IMR-90 (cell line): ENCODE measurements around the gene NECTIN4. TPM values are rescaled to one million over a fixed set of nuclear protein-coding genes. Genes with fewer than 3 reads are reported as not detected.

ENCODE experiments used
- ATAC-seq: fragments of 200-7000 bp; cut with Tn5 transposase; 2 replicates; pipeline ENCODE4 v1.9.1; 2020; ENCODE audit warnings: low read depth, mild to moderate bottlenecking, moderate library complexity
- BruUV-seq: library from RNA; stranded (reverse); fragments of 400-500 nt; replicated peaks from 2 replicates; lab custom pipeline; 2021; lab: Mats Ljungman, UMichigan
- CTCF ChIA-PET: fragments of 300-600 bp; formaldehyde crosslinking; extraction: SDS; loops from one replicate; lab custom pipeline; 2021; ENCODE audit warnings: antibody characterized with exemption; lab: Yijun Ruan, JAX
- POLR2A ChIA-PET: fragments of 300-600 bp; sonication (Branson Sonifier 250); formaldehyde crosslinking; loops from one replicate; lab custom pipeline; 2022; ENCODE audit warnings: antibody characterized with exemption; ENCODE audit not compliant: unreplicated experiment; lab: Charles Lee
- DNase-seq: peaks from one replicate; pipeline ENCODE4 v3.0.0; 2013
- H2AFZ ChIP-seq: replicated peaks from 2 replicates; pipeline ENCODE3; 2013; ENCODE audit warnings: low read length, mild to moderate bottlenecking; ENCODE audit not compliant: poor library complexity
- H2AK5ac ChIP-seq: 2 replicates; pipeline ENCODE4 v1.6.1; 2013; ENCODE audit warnings: low read depth, low read length, inconsistent platforms
- H2AK9ac ChIP-seq: replicated peaks from 2 replicates; pipeline ENCODE3; 2013; ENCODE audit warnings: mild to moderate bottlenecking, low read depth, low read length, moderate library complexity; ENCODE audit not compliant: poor library complexity
- H2BK120ac ChIP-seq: 2 replicates; pipeline ENCODE4 v1.6.1; 2013; ENCODE audit warnings: low read depth, low read length, inconsistent platforms
- H2BK15ac ChIP-seq: 3 replicates; pipeline ENCODE4 v1.6.1; 2013; ENCODE audit warnings: low read depth, low read length, inconsistent platforms
- H2BK20ac ChIP-seq: 2 replicates; pipeline ENCODE4 v1.6.1; 2013; ENCODE audit warnings: low read depth, mild to moderate bottlenecking, inconsistent platforms, low read length, moderate library complexity
- H2BK5ac ChIP-seq: 2 replicates; pipeline ENCODE4 v1.6.1; 2013; ENCODE audit warnings: mild to moderate bottlenecking, low read depth, low read length, inconsistent platforms; ENCODE audit not compliant: poor library complexity, severe bottlenecking
- H3K14ac ChIP-seq: replicated peaks from 2 replicates; pipeline ENCODE4 v1.6.1; 2013; ENCODE audit warnings: low read depth, low read length, inconsistent platforms
- H3K18ac ChIP-seq: 2 replicates; pipeline ENCODE4 v1.6.1; 2013; ENCODE audit warnings: low read depth, low read length, control low read depth
- H3K23ac ChIP-seq: 2 replicates; pipeline ENCODE4 v1.6.1; 2013; ENCODE audit warnings: low read depth, low read length, inconsistent platforms
- H3K27ac ChIP-seq: 2 replicates; pipeline ENCODE4 v1.5.1; 2013; ENCODE audit warnings: mild to moderate bottlenecking, control low read depth, low read length; ENCODE audit not compliant: insufficient read depth
- H3K27me3 ChIP-seq: 2 replicates; pipeline ENCODE4 v1.6.1; 2013; ENCODE audit warnings: low read length; ENCODE audit not compliant: control insufficient read depth, insufficient read depth
- H3K36me3 ChIP-seq: 2 replicates; pipeline ENCODE4 v1.6.1; 2013; ENCODE audit warnings: low read length, mixed read lengths; ENCODE audit not compliant: control insufficient read depth, insufficient read depth
- H3K4ac ChIP-seq: 2 replicates; pipeline ENCODE4 v1.6.1; 2013; ENCODE audit warnings: low read depth, low read length, inconsistent platforms
- H3K4me1 ChIP-seq: 2 replicates; pipeline ENCODE4 v1.6.1; 2013; ENCODE audit warnings: low read length, mixed read lengths; ENCODE audit not compliant: control insufficient read depth, insufficient read depth
- H3K4me2 ChIP-seq: 2 replicates; pipeline ENCODE4 v1.6.1; 2013; ENCODE audit warnings: low read depth, mild to moderate bottlenecking, control low read depth, low read length, moderate library complexity
- H3K4me3 ChIP-seq: 2 replicates; pipeline ENCODE4 v1.5.1; 2013; ENCODE audit warnings: low read depth, mild to moderate bottlenecking, control low read depth, low read length, moderate library complexity; ENCODE audit not compliant: insufficient read depth
- H3K56ac ChIP-seq: 2 replicates; pipeline ENCODE4 v1.6.1; 2013; ENCODE audit warnings: low read length, inconsistent platforms; ENCODE audit not compliant: insufficient read depth; ENCODE audit errors: extremely low read depth
- H3K79me1 ChIP-seq, 2 experiments: 2 replicates each; pipeline ENCODE4 v1.6.1; 2013; ENCODE audit warnings: low read length in 2 of 2, inconsistent platforms in 1 of 2, low read depth in 1 of 2
- H3K9ac ChIP-seq: 2 replicates; pipeline ENCODE4 v1.6.1; 2013; ENCODE audit warnings: low read depth, low read length, control low read depth
- H3K9me1 ChIP-seq: 2 replicates; pipeline ENCODE4 v1.6.1; 2013; ENCODE audit warnings: low read length, inconsistent platforms; ENCODE audit not compliant: insufficient read depth
- H3K9me3 ChIP-seq: 2 replicates; pipeline ENCODE4 v1.6.1; 2013; ENCODE audit warnings: low read length; ENCODE audit not compliant: control insufficient read depth, insufficient read depth
- H4K20me1 ChIP-seq: 2 replicates; pipeline ENCODE4 v1.6.1; 2013; ENCODE audit warnings: low read length, inconsistent platforms; ENCODE audit not compliant: insufficient read depth
- H4K5ac ChIP-seq: 2 replicates; pipeline ENCODE4 v1.6.1; 2013; ENCODE audit warnings: mild to moderate bottlenecking, low read depth, low read length, control low read depth
- H4K8ac ChIP-seq, 2 experiments: 2 replicates each; pipeline ENCODE4 v1.6.1; 2013; ENCODE audit warnings: low read depth in 2 of 2, low read length in 2 of 2, control low read depth in 1 of 2, inconsistent platforms in 1 of 2
- H4K91ac ChIP-seq: 2 replicates; pipeline ENCODE4 v1.6.1; 2013; ENCODE audit warnings: low read depth, low read length, inconsistent platforms; ENCODE audit not compliant: insufficient read depth
- BHLHE40 ChIP-seq: fragments of 150-350 bp; IDR thresholded peaks from 2 replicates; pipeline ENCODE4 v1.6.1; 2016; ENCODE audit warnings: mild to moderate bottlenecking, low read depth, low read length
- CEBPB ChIP-seq: IDR thresholded peaks from 2 replicates; pipeline ENCODE4 v1.6.1; 2012; ENCODE audit warnings: low read depth, low read length, improper control_type of control experiment
- CHD1 ChIP-seq: IDR thresholded peaks from 2 replicates; pipeline ENCODE4 v1.6.1; 2012; ENCODE audit warnings: low read depth, low read length, improper control_type of control experiment
- CTCF ChIP-seq: conservative IDR thresholded peaks from 2 replicates; pipeline ENCODE4 v1.5.1; 2012; ENCODE audit warnings: mild to moderate bottlenecking, low read depth, low read length, improper control_type of control experiment
- FOS ChIP-seq: fragments of 150-350 bp; IDR thresholded peaks from 2 replicates; pipeline ENCODE4 v1.6.1; 2016; ENCODE audit warnings: low read depth, low read length
- MXI1 ChIP-seq: IDR thresholded peaks from 2 replicates; pipeline ENCODE4 v1.6.1; 2012; ENCODE audit warnings: low read depth, mild to moderate bottlenecking, low read length, moderate library complexity, borderline replicate concordance
- USF2 ChIP-seq: fragments of 150-350 bp; IDR thresholded peaks from 2 replicates; pipeline ENCODE4 v1.6.1; 2017; ENCODE audit warnings: mild to moderate bottlenecking, antibody characterized with exemption, low read length, low read depth
- WGBS, 2 experiments: methylation state at CpG; one replicate each; pipeline versions ENCODE4 v1.1.5 to v1.1.7; 2013; ENCODE audit warnings: missing lambda C conversion rate in 2 of 2; ENCODE audit not compliant: insufficient read length in 1 of 2; ENCODE audit errors: extremely low coverage in 2 of 2; 5-methylcytosine and 5-hydroxymethylcytosine counted together
- dilution Hi-C: fragments of 300-500 bp; cut with HindIII; formaldehyde crosslinking; loops from one replicate; pipeline ENCODE4 v1.14.3; 2018; ENCODE audit warnings: low sequenced_read_pairs; ENCODE audit not compliant: unreplicated experiment
- in situ Hi-C: fragments of 300-500 bp; cut with MboI; formaldehyde crosslinking; loops from 3 replicates; pipeline ENCODE4 v1.14.3; 2019; ENCODE audit warnings: low sequenced_read_pairs, inconsistent platforms, mixed read lengths
- intact Hi-C: fragments of 100-400 bp; cut with micrococcal nuclease; formaldehyde crosslinking; loops from 2 replicates; pipeline ENCODE4 v1.10.0; 2022
- polyA plus RNA-seq, 3 experiments: library from polyadenylated mRNA; depleted of rRNA; stranded (reverse); fragments of >200 nt; gene quantifications; 2 replicates each; pipeline ENCODE4 v1.2.3, GENCODE V29; 2012; ENCODE audit warnings: low replicate concordance in 1 of 3
- total RNA-seq: library from RNA; depleted of rRNA; stranded (reverse); fragments of >200 nt; gene quantifications from 2 replicates; pipeline ENCODE4 v1.2.3, GENCODE V29; 2012

NECTIN4 gene
- total and polyA plus RNA-seq, 2 of the 4 experiments (the other 2 are of a cell fraction) = 0.18 to 0.24 TPM

DNA sequence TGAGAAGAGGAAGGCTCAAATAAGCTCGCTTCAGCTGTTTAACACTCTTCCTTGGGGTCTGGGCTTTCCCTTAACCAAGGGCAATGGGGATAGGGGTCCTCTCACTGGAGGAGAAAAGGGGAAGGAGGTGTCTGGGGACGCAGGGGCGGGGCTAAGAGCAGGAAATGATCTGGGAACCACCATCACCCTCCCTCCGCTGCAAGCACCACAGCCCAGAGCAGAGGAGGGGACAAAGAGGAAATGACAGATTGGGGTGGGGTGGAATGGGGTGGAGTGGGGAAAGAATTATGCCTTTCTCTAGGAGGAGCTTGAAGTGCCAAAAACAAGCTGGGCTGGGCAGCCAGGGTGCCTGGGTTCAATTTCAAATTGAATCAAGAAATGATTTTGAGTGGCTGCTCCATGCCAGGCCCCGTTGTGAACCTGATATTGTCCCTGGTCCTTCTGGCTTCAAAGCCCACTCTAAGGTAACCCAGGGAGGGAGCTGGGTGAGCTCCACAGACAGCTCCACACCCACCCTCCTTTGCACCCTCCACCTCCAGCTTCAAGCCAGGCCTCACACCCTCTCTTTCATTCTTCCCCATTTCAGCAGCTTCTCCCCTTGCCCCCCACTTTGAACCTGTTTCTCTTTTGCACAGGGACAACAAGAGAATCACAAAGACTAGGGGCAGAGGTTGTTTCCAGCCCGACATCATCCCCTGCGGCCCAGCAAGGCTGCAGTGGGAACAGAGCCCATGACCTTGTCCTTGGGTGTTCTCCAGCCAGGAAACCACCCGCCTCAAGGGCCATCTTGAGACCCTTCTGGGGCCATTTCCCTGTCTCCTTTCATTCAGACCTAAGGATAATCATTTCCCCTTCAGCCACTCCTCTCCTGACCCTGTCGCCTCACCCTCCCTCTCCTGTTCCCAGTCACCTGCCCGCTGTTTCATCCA is 20.8 kb downstream of the NECTIN4 start:
- intact Hi-C loops = no loop called here
- H3K4ac ChIP-seq = no peak overlapping the region
- no peak overlapping the region for H2BK120ac ChIP-seq
- no peak overlapping the region for H3K14ac ChIP-seq
- ChIA-PET CTCF (no interaction called here), POLR2A (no interaction called here)
- H2AK9ac ChIP-seq = no peak overlapping the region
- WGBS, 2 experiments = 84% methylated on average over 2 of the region's 10 CpGs; no CpG with 5 or more reads in 1 of the 2 experiments
- H2BK5ac ChIP-seq = no peak overlapping the region
- no peak overlapping the region for H3K4me3 ChIP-seq
- H3K9ac ChIP-seq = no peak overlapping the region
- no peak overlapping the region for H2BK15ac ChIP-seq
- H3K23ac ChIP-seq = no peak overlapping the region
- H3K9me3 ChIP-seq = no peaks in the 10 kb centered on the region
- ATAC-seq (no peak), DNase-seq (no peak)
- H4K5ac ChIP-seq = no peak overlapping the region
- H3K4me1 ChIP-seq = no peaks in the 10 kb centered on the region
- H3K36me3 ChIP-seq = no peaks in the 10 kb centered on the region
- no peak overlapping the region for H3K18ac ChIP-seq
- no peaks in the 10 kb centered on the region for H3K9me1 ChIP-seq
- H3K27me3 ChIP-seq = peaks cover 2% of the 10 kb centered on the region
- TF ChIP-seq BHLHE40 (no peak), FOS (no peak), CHD1 (no peak), CTCF (no peak), CEBPB (no peak), USF2 (no peak), MXI1 (no peak)
- no peak overlapping the region for H2BK20ac ChIP-seq
- H2AFZ ChIP-seq = peak overlapping the region; percentile 58
- H4K91ac ChIP-seq = no peak overlapping the region
- in situ Hi-C loops = no loop called here
- no peak overlapping the region for H3K56ac ChIP-seq
- dilution Hi-C loops = no loop called here
- BruUV-seq = no TSS peak
- H4K8ac ChIP-seq = no peak overlapping the region
- H4K20me1 ChIP-seq = no peaks in the 10 kb centered on the region; the same call in none of the 2 replicates
- H2AK5ac ChIP-seq = no peak overlapping the region
- no peak overlapping the region for H3K4me2 ChIP-seq
- no peak overlapping the region for H3K27ac ChIP-seq
- H3K79me1 ChIP-seq = no peaks in the 10 kb centered on the region
